IMR-90 (cell line): ENCODE measurements around the gene CHGA. TPM values are rescaled to one million over a fixed set of nuclear protein-coding genes. Genes with fewer than 3 reads are reported as not detected.

Experiments
- ATAC-seq: fragments of 200-7000 bp; cut with Tn5 transposase; 2 replicates; pipeline ENCODE4 v1.9.1; 2020; ENCODE audit warnings: low read depth, mild to moderate bottlenecking, moderate library complexity
- BruUV-seq: library from RNA; stranded (reverse); fragments of 400-500 nt; replicated peaks from 2 replicates; lab custom pipeline; 2021; lab: Mats Ljungman, UMichigan
- CTCF ChIA-PET: fragments of 300-600 bp; formaldehyde crosslinking; extraction: SDS; loops from one replicate; lab custom pipeline; 2021; ENCODE audit warnings: antibody characterized with exemption; lab: Yijun Ruan, JAX
- POLR2A ChIA-PET: fragments of 300-600 bp; sonication (Branson Sonifier 250); formaldehyde crosslinking; loops from one replicate; lab custom pipeline; 2022; ENCODE audit warnings: antibody characterized with exemption; ENCODE audit not compliant: unreplicated experiment; lab: Charles Lee
- DNase-seq: peaks from one replicate; pipeline ENCODE4 v3.0.0; 2013
- H2AFZ ChIP-seq: replicated peaks from 2 replicates; pipeline ENCODE3; 2013; ENCODE audit warnings: low read length, mild to moderate bottlenecking; ENCODE audit not compliant: poor library complexity
- H2AK5ac ChIP-seq: 2 replicates; pipeline ENCODE4 v1.6.1; 2013; ENCODE audit warnings: low read depth, low read length, inconsistent platforms
- H2AK9ac ChIP-seq: replicated peaks from 2 replicates; pipeline ENCODE3; 2013; ENCODE audit warnings: mild to moderate bottlenecking, low read depth, low read length, moderate library complexity; ENCODE audit not compliant: poor library complexity
- H2BK120ac ChIP-seq: 2 replicates; pipeline ENCODE4 v1.6.1; 2013; ENCODE audit warnings: low read depth, low read length, inconsistent platforms
- H2BK15ac ChIP-seq: 3 replicates; pipeline ENCODE4 v1.6.1; 2013; ENCODE audit warnings: low read depth, low read length, inconsistent platforms
- H2BK20ac ChIP-seq: 2 replicates; pipeline ENCODE4 v1.6.1; 2013; ENCODE audit warnings: low read depth, mild to moderate bottlenecking, inconsistent platforms, low read length, moderate library complexity
- H2BK5ac ChIP-seq: 2 replicates; pipeline ENCODE4 v1.6.1; 2013; ENCODE audit warnings: mild to moderate bottlenecking, low read depth, low read length, inconsistent platforms; ENCODE audit not compliant: poor library complexity, severe bottlenecking
- H3K14ac ChIP-seq: replicated peaks from 2 replicates; pipeline ENCODE4 v1.6.1; 2013; ENCODE audit warnings: low read depth, low read length, inconsistent platforms
- H3K18ac ChIP-seq: 2 replicates; pipeline ENCODE4 v1.6.1; 2013; ENCODE audit warnings: low read depth, low read length, control low read depth
- H3K23ac ChIP-seq: 2 replicates; pipeline ENCODE4 v1.6.1; 2013; ENCODE audit warnings: low read depth, low read length, inconsistent platforms
- H3K27ac ChIP-seq: 2 replicates; pipeline ENCODE4 v1.5.1; 2013; ENCODE audit warnings: mild to moderate bottlenecking, control low read depth, low read length; ENCODE audit not compliant: insufficient read depth
- H3K27me3 ChIP-seq: 2 replicates; pipeline ENCODE4 v1.6.1; 2013; ENCODE audit warnings: low read length; ENCODE audit not compliant: control insufficient read depth, insufficient read depth
- H3K36me3 ChIP-seq: 2 replicates; pipeline ENCODE4 v1.6.1; 2013; ENCODE audit warnings: low read length, mixed read lengths; ENCODE audit not compliant: control insufficient read depth, insufficient read depth
- H3K4ac ChIP-seq: 2 replicates; pipeline ENCODE4 v1.6.1; 2013; ENCODE audit warnings: low read depth, low read length, inconsistent platforms
- H3K4me1 ChIP-seq: 2 replicates; pipeline ENCODE4 v1.6.1; 2013; ENCODE audit warnings: low read length, mixed read lengths; ENCODE audit not compliant: control insufficient read depth, insufficient read depth
- H3K4me2 ChIP-seq: 2 replicates; pipeline ENCODE4 v1.6.1; 2013; ENCODE audit warnings: low read depth, mild to moderate bottlenecking, control low read depth, low read length, moderate library complexity
- H3K4me3 ChIP-seq: 2 replicates; pipeline ENCODE4 v1.5.1; 2013; ENCODE audit warnings: low read depth, mild to moderate bottlenecking, control low read depth, low read length, moderate library complexity; ENCODE audit not compliant: insufficient read depth
- H3K56ac ChIP-seq: 2 replicates; pipeline ENCODE4 v1.6.1; 2013; ENCODE audit warnings: low read length, inconsistent platforms; ENCODE audit not compliant: insufficient read depth; ENCODE audit errors: extremely low read depth
- H3K79me1 ChIP-seq, 2 experiments: 2 replicates each; pipeline ENCODE4 v1.6.1; 2013; ENCODE audit warnings: low read length in 2 of 2, inconsistent platforms in 1 of 2, low read depth in 1 of 2
- H3K9ac ChIP-seq: 2 replicates; pipeline ENCODE4 v1.6.1; 2013; ENCODE audit warnings: low read depth, low read length, control low read depth
- H3K9me1 ChIP-seq: 2 replicates; pipeline ENCODE4 v1.6.1; 2013; ENCODE audit warnings: low read length, inconsistent platforms; ENCODE audit not compliant: insufficient read depth
- H3K9me3 ChIP-seq: 2 replicates; pipeline ENCODE4 v1.6.1; 2013; ENCODE audit warnings: low read length; ENCODE audit not compliant: control insufficient read depth, insufficient read depth
- H4K20me1 ChIP-seq: 2 replicates; pipeline ENCODE4 v1.6.1; 2013; ENCODE audit warnings: low read length, inconsistent platforms; ENCODE audit not compliant: insufficient read depth
- H4K5ac ChIP-seq: 2 replicates; pipeline ENCODE4 v1.6.1; 2013; ENCODE audit warnings: mild to moderate bottlenecking, low read depth, low read length, control low read depth
- H4K8ac ChIP-seq, 2 experiments: 2 replicates each; pipeline ENCODE4 v1.6.1; 2013; ENCODE audit warnings: low read depth in 2 of 2, low read length in 2 of 2, control low read depth in 1 of 2, inconsistent platforms in 1 of 2
- H4K91ac ChIP-seq: 2 replicates; pipeline ENCODE4 v1.6.1; 2013; ENCODE audit warnings: low read depth, low read length, inconsistent platforms; ENCODE audit not compliant: insufficient read depth
- BHLHE40 ChIP-seq: fragments of 150-350 bp; IDR thresholded peaks from 2 replicates; pipeline ENCODE4 v1.6.1; 2016; ENCODE audit warnings: mild to moderate bottlenecking, low read depth, low read length
- CEBPB ChIP-seq: IDR thresholded peaks from 2 replicates; pipeline ENCODE4 v1.6.1; 2012; ENCODE audit warnings: low read depth, low read length, improper control_type of control experiment
- whole genome bisulfite sequencing, 2 experiments: methylation state at CpG; one replicate each; pipeline versions ENCODE4 v1.1.5 to v1.1.7; 2013; ENCODE audit warnings: missing lambda C conversion rate in 2 of 2; ENCODE audit not compliant: insufficient read length in 1 of 2; ENCODE audit errors: extremely low coverage in 2 of 2; 5-methylcytosine and 5-hydroxymethylcytosine counted together
- dilution Hi-C: fragments of 300-500 bp; cut with HindIII; formaldehyde crosslinking; loops from one replicate; pipeline ENCODE4 v1.14.3; 2018; ENCODE audit warnings: low sequenced_read_pairs; ENCODE audit not compliant: unreplicated experiment
- in situ Hi-C: fragments of 300-500 bp; cut with MboI; formaldehyde crosslinking; loops from 3 replicates; pipeline ENCODE4 v1.14.3; 2019; ENCODE audit warnings: low sequenced_read_pairs, inconsistent platforms, mixed read lengths
- intact Hi-C: fragments of 100-400 bp; cut with micrococcal nuclease; formaldehyde crosslinking; loops from 2 replicates; pipeline ENCODE4 v1.10.0; 2022
- polyA plus RNA-seq, 3 experiments: library from polyadenylated mRNA; depleted of rRNA; stranded (reverse); fragments of >200 nt; gene quantifications; 2 replicates each; pipeline ENCODE4 v1.2.3, GENCODE V29; 2012; ENCODE audit warnings: low replicate concordance in 1 of 3
- total RNA-seq: library from RNA; depleted of rRNA; stranded (reverse); fragments of >200 nt; gene quantifications from 2 replicates; pipeline ENCODE4 v1.2.3, GENCODE V29; 2012
- TF ChIP-seq, protein P1 (sequence below): conservative IDR thresholded peaks from 2 replicates; pipeline ENCODE4 v1.5.1; 2012; ENCODE audit warnings: mild to moderate bottlenecking, low read depth, low read length, improper control_type of control experiment

CHGA gene
- total and polyA plus RNA-seq, 2 of the 4 experiments (the other 2 are of a cell fraction) = not detected

DNA sequence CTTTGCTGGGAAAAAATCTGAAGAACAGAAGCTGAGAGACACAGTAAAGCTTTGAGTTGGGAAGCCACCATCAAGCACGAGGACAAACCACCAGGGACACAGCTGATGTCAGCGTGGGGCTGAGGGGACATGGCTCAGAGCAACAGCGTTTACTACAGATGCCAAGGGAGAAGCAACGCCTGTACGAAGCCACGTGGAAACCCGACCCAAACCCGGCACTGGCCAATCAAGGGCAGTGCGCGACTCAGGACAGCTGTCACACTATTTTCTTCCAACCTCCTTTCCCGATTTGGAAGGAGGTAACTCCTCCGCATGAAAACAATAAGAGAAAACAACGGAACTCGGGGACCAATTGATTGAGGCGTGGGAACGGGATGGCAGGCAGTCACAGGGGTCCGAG lies 20.2 kb upstream of the CHGA start:
- intact Hi-C loops = no loop called here
- Histone ChIP-seq H3K9ac (no peak overlapping the region), H3K56ac (no peak overlapping the region), H2BK15ac (no peak overlapping the region), H3K9me1 (no peaks in the 10 kb centered on the region), H3K36me3 (no peaks in the 10 kb centered on the region), H2AK9ac (no peak overlapping the region), H3K27me3 (peaks cover 16% of the 10 kb centered on the region; the same call in 1 of the 2 replicates), H3K79me1 (no peaks in the 10 kb centered on the region), H2BK5ac (no peak overlapping the region), H3K14ac (no peak overlapping the region), H3K9me3 (no peaks in the 10 kb centered on the region), H3K18ac (no peak overlapping the region), H3K27ac (no peak overlapping the region), H3K4me3 (no peak overlapping the region), H3K4me1 (no peaks in the 10 kb centered on the region), H2BK20ac (no peak overlapping the region), H3K4me2 (no peak overlapping the region), H4K8ac (no peak overlapping the region), H4K91ac (no peak overlapping the region), H4K5ac (no peak overlapping the region), H3K23ac (no peak overlapping the region), H4K20me1 (0 out of 2 replicates have a peak, but pooled peaks cover 4% of the 10 kb centered on the region), H2AK5ac (no peak overlapping the region), H3K4ac (no peak overlapping the region), H2AFZ (no peak overlapping the region), H2BK120ac (no peak overlapping the region)
- ATAC-seq (no peak), DNase-seq (no peak)
- dilution Hi-C loops = no loop called here
- CTCF ChIA-PET = no interaction called here
- TF ChIP-seq, protein P1, sequence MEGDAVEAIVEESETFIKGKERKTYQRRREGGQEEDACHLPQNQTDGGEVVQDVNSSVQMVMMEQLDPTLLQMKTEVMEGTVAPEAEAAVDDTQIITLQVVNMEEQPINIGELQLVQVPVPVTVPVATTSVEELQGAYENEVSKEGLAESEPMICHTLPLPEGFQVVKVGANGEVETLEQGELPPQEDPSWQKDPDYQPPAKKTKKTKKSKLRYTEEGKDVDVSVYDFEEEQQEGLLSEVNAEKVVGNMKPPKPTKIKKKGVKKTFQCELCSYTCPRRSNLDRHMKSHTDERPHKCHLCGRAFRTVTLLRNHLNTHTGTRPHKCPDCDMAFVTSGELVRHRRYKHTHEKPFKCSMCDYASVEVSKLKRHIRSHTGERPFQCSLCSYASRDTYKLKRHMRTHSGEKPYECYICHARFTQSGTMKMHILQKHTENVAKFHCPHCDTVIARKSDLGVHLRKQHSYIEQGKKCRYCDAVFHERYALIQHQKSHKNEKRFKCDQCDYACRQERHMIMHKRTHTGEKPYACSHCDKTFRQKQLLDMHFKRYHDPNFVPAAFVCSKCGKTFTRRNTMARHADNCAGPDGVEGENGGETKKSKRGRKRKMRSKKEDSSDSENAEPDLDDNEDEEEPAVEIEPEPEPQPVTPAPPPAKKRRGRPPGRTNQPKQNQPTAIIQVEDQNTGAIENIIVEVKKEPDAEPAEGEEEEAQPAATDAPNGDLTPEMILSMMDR = no peak
- TF ChIP-seq CEBPB (no peak), BHLHE40 (no peak)
- WGBS, 2 experiments = 20% methylated on average over 5 of the region's 17 CpGs; no CpG with 5 or more reads in 1 of the 2 experiments
- POLR2A ChIA-PET = no interaction called here
- BruUV-seq = no TSS peak
- in situ Hi-C loops = no loop called here
